PC-3 (cell line): ENCODE results near the gene ADCY3. TPM values are rescaled to one million over a fixed set of nuclear protein-coding genes. Genes with fewer than 3 reads are reported as not detected.

Experiments
- ATAC-seq: fragments of 200-7000 bp; cut with Tn5 transposase; 2 replicates; pipeline ENCODE4 v1.9.1; 2020; ENCODE audit warnings: mild to moderate bottlenecking, moderate library complexity
- BruUV-seq: library from RNA; stranded (reverse); fragments of 400-500 nt; replicated peaks from 2 replicates; lab custom pipeline; 2021; lab: Mats Ljungman, UMichigan
- CTCF ChIA-PET: fragments of 300-600 bp; sonication (Branson Sonifier 250); formaldehyde crosslinking; loops from one replicate; lab custom pipeline; 2022; ENCODE audit warnings: antibody characterized with exemption; lab: Charles Lee
- POLR2A ChIA-PET: fragments of 300-600 bp; sonication (Branson Sonifier 250); formaldehyde crosslinking; loops from one replicate; lab custom pipeline; 2022; ENCODE audit warnings: antibody characterized with exemption; ENCODE audit not compliant: unreplicated experiment; lab: Charles Lee
- DNase-seq: peaks from one replicate; pipeline ENCODE4 v3.0.0-alpha.2; 2015
- H2AFZ ChIP-seq: fragments of 300-600 bp; sonication (generic); 2 replicates; pipeline ENCODE4 v1.6.0; 2016; ENCODE audit warnings: antibody characterized with exemption, low read length
- H3F3A ChIP-seq: fragments of 300-600 bp; sonication (generic); one replicate; pipeline ENCODE4 v1.6.0; 2017; ENCODE audit warnings: antibody characterized with exemption, low read length, control low read depth, mild to moderate bottlenecking; ENCODE audit not compliant: unreplicated experiment
- H3K27ac ChIP-seq: fragments of 300-600 bp; sonication (generic); 2 replicates; pipeline ENCODE4 v1.5.1; 2016; ENCODE audit warnings: mild to moderate bottlenecking, low read length
- H3K27me3 ChIP-seq: fragments of 300-600 bp; sonication (generic); 2 replicates; pipeline ENCODE4 v1.6.1; 2016; ENCODE audit warnings: low read length, mixed read lengths
- H3K36me3 ChIP-seq: fragments of 300-600 bp; sonication (generic); 2 replicates; pipeline ENCODE4 v1.6.1; 2016; ENCODE audit warnings: low read depth, mixed run types, low read length, mixed read lengths
- H3K4me1 ChIP-seq: fragments of 300-600 bp; sonication (generic); 2 replicates; pipeline ENCODE4 v1.5.1; 2016; ENCODE audit warnings: low read length; ENCODE audit not compliant: insufficient read depth
- H3K4me2 ChIP-seq: fragments of 300-600 bp; sonication (generic); 2 replicates; pipeline ENCODE4 v1.6.0; 2016; ENCODE audit warnings: low read length
- H3K4me3 ChIP-seq: fragments of 300-600 bp; sonication (generic); 2 replicates; pipeline ENCODE4 v1.5.1; 2016; ENCODE audit warnings: mild to moderate bottlenecking, low read length, mixed read lengths
- H3K79me2 ChIP-seq: fragments of 300-600 bp; sonication (generic); 2 replicates; pipeline ENCODE4 v1.6.1; 2017; ENCODE audit warnings: low read length, mixed read lengths
- H3K9ac ChIP-seq: fragments of 300-600 bp; sonication (generic); 2 replicates; pipeline ENCODE4 v1.6.0; 2016; ENCODE audit warnings: mild to moderate bottlenecking, low read length
- H3K9me2 ChIP-seq: fragments of 300-600 bp; sonication (generic); replicated peaks from 2 replicates; pipeline ENCODE4 v1.6.1; 2016; ENCODE audit warnings: mixed run types, low read length, mixed read lengths
- H3K9me3 ChIP-seq: fragments of 300-600 bp; sonication (generic); 2 replicates; pipeline ENCODE4 v1.6.1; 2016; ENCODE audit warnings: low read length, mixed read lengths
- H4K20me1 ChIP-seq: fragments of 300-600 bp; sonication (generic); 2 replicates; pipeline ENCODE4 v1.6.1; 2016; ENCODE audit warnings: low read length, mixed read lengths
- EZH2 ChIP-seq: fragments of 300-600 bp; sonication (generic); IDR thresholded peaks from one replicate; pipeline ENCODE4 v1.6.1; 2017; ENCODE audit warnings: antibody characterized with exemption, mild to moderate bottlenecking, low read length; ENCODE audit not compliant: unreplicated experiment
- EZH2phosphoT487 ChIP-seq: fragments of 300-600 bp; sonication (generic); IDR thresholded peaks from 2 replicates; pipeline ENCODE4 v1.6.1; 2018; ENCODE audit warnings: mild to moderate bottlenecking, antibody characterized with exemption, low read length, borderline replicate concordance
- intact Hi-C: fragments of 100-400 bp; cut with micrococcal nuclease; formaldehyde crosslinking; loops from 2 replicates; pipeline ENCODE4 v1.9.0; 2023
- total RNA-seq: library from RNA; depleted of rRNA; stranded (reverse); fragments of >200 nt; gene quantifications from 2 replicates; pipeline ENCODE4 v1.2.3, GENCODE V29; 2014
- TF ChIP-seq, protein P1 (sequence below): fragments of 300-600 bp; sonication (generic); conservative IDR thresholded peaks from 2 replicates; pipeline ENCODE4 v1.5.1; 2017; ENCODE audit warnings: antibody characterized with exemption, low read depth, mild to moderate bottlenecking, low read length

Gene ADCY3
- total RNA-seq, 1 experiment from 2014 or later = 52.0 TPM

- peak; percentile 91 for ATAC-seq
- CTCF ChIA-PET = no interaction called here
Measured at GRCh38 chr2:24891201-24891600, 28.8 kb downstream of the ADCY3 start.

GRCh38 chr2:24889221-24889620 lies 30.8 kb downstream of the ADCY3 start:
- no peaks in the 10 kb centered on the region for H3K9me2 ChIP-seq
- intact Hi-C loops = no loop called here
- DNase-seq (no peak), ATAC-seq (no peak)
- H3F3A ChIP-seq = peaks cover 2% of the 10 kb centered on the region
- H3K9me3 ChIP-seq = no peaks in the 10 kb centered on the region
- TF ChIP-seq EZH2 = no peak
- no peak for TF ChIP-seq EZH2phosphoT487
- TF ChIP-seq, protein P1, sequence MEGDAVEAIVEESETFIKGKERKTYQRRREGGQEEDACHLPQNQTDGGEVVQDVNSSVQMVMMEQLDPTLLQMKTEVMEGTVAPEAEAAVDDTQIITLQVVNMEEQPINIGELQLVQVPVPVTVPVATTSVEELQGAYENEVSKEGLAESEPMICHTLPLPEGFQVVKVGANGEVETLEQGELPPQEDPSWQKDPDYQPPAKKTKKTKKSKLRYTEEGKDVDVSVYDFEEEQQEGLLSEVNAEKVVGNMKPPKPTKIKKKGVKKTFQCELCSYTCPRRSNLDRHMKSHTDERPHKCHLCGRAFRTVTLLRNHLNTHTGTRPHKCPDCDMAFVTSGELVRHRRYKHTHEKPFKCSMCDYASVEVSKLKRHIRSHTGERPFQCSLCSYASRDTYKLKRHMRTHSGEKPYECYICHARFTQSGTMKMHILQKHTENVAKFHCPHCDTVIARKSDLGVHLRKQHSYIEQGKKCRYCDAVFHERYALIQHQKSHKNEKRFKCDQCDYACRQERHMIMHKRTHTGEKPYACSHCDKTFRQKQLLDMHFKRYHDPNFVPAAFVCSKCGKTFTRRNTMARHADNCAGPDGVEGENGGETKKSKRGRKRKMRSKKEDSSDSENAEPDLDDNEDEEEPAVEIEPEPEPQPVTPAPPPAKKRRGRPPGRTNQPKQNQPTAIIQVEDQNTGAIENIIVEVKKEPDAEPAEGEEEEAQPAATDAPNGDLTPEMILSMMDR = no peak
- no peaks in the 10 kb centered on the region for H4K20me1 ChIP-seq
- no TSS peak for BruUV-seq
- CTCF ChIA-PET = no interaction called here
- H3K4me1 ChIP-seq = peaks cover 9% of the 10 kb centered on the region
- H3K27me3 ChIP-seq = no peaks in the 10 kb centered on the region
- H3K79me2 ChIP-seq = no peaks in the 10 kb centered on the region
- no peak overlapping the region for H2AFZ ChIP-seq
- H3K27ac ChIP-seq = no peak overlapping the region
- H3K36me3 ChIP-seq = no peaks in the 10 kb centered on the region
- H3K4me3 ChIP-seq = no peak overlapping the region
- POLR2A ChIA-PET = no interaction called here
- no peak overlapping the region for H3K4me2 ChIP-seq
- H3K9ac ChIP-seq = no peak overlapping the region

More at GRCh38 chr2:24891201-24891600, 28.8 kb downstream of the ADCY3 start:
- TF ChIP-seq EZH2phosphoT487 (no peak), EZH2 (no peak)
- TF ChIP-seq, protein P1 = no peak
- peaks cover 3% of the 10 kb centered on the region for H3K9me3 ChIP-seq
- H4K20me1 ChIP-seq = no peaks in the 10 kb centered on the region
- no peak overlapping the region for H2AFZ ChIP-seq
- no peak overlapping the region for H3K4me3 ChIP-seq
- no TSS peak for BruUV-seq
- H3K27ac ChIP-seq = no peak overlapping the region
- no peaks in the 10 kb centered on the region for H3K79me2 ChIP-seq
- peaks cover 6% of the 10 kb centered on the region for H3F3A ChIP-seq
- DNase-seq = peak; percentile 70
- intact Hi-C loops = no loop called here
- peaks cover 8% of the 10 kb centered on the region; the same call in 1 of the 2 replicates for H3K36me3 ChIP-seq
- H3K27me3 ChIP-seq = no peaks in the 10 kb centered on the region
- peaks cover 9% of the 10 kb centered on the region for H3K4me1 ChIP-seq
- no peak overlapping the region for H3K9ac ChIP-seq
- H3K9me2 ChIP-seq = no peaks in the 10 kb centered on the region
- peak overlapping the region; percentile 7; the same call in 1 of the 2 replicates for H3K4me2 ChIP-seq
- POLR2A ChIA-PET = interaction anchor here (0.5 kb wide), 1 partner anchor 209 kb away, joined by 6 read pairs; no protein-coding TSS in a partner anchor

- CTCF ChIA-PET = no interaction called here
- intact Hi-C loops = no loop called here
- Histone ChIP-seq H3K9me2 (no peaks in the 10 kb centered on the region), H3K27ac (no peak overlapping the region), H3F3A (no peaks in the 10 kb centered on the region), H4K20me1 (no peaks in the 10 kb centered on the region), H3K79me2 (no peaks in the 10 kb centered on the region), H3K4me2 (no peak overlapping the region), H3K9me3 (no peaks in the 10 kb centered on the region), H2AFZ (no peak overlapping the region), H3K4me3 (no peak overlapping the region), H3K27me3 (no peaks in the 10 kb centered on the region), H3K36me3 (no peaks in the 10 kb centered on the region), H3K4me1 (peaks cover 5% of the 10 kb centered on the region), H3K9ac (no peak overlapping the region)
- no TSS peak for BruUV-seq
- ATAC-seq = no peak
- no peak for DNase-seq
- POLR2A ChIA-PET = no interaction called here
- TF ChIP-seq EZH2 (no peak), EZH2phosphoT487 (no peak)
- TF ChIP-seq, protein P1 = no peak
Measured at GRCh38 chr2:24888177-24888576, 31.9 kb downstream of the ADCY3 start.
